Activated CD8-positive, alpha-beta memory T cell treated with anti-CD3 and anti-CD28 coated beads, Interleukin-2, amount 50 U/mL, for 24 hours (primary cell): ENCODE measurements around the gene SRD5A2.

Source experiments
- DNase-seq: peaks from one replicate; pipeline ENCODE4 v3.0.0-alpha.2; 2020; ENCODE audit errors: extremely low read depth

The SRD5A2 gene, protein sequence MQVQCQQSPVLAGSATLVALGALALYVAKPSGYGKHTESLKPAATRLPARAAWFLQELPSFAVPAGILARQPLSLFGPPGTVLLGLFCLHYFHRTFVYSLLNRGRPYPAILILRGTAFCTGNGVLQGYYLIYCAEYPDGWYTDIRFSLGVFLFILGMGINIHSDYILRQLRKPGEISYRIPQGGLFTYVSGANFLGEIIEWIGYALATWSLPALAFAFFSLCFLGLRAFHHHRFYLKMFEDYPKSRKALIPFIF

DNA sequence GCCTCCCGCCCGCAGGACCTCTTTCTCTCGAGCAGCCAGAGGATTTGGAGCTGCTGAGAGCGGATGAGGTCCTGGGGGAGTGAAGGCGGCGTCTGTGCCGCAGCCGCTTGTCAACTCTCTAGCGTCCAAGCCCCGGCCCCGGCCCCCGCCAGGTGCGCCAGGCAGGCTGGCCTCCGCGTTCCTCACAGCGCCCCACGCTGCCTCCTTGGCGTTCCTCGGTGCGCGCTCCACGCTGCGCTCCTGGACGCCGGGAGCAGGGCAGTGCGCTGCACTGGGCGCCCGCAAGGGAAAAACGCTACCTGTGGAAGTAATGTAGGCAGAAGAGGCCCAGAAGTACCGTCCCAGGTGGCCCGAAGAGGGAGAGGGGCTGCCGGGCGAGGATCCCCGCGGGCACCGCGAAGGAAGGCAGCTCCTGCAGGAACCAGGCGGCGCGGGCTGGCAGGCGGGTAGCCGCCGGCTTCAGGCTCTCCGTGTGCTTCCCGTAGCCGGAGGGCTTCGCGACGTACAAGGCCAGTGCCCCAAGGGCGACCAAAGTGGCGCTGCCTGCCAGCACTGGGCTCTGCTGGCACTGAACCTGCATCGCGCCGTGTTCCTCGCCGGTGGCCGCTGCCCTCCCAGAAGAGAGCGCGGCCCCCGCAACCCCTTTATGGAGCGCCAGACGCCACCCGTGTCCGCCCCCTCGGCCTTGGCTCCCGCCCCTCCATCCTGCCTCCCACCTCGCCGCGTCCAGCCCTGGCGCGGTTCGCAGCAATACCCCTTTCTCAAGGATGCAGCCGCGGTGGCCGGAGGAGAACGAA is at the start of gene SRD5A2:
Gene SRD5A2, minus strand, starts transcription at position 618 of the 797 bp plus-strand sequence. Its CDS starts 38 bp downstream, at position 580.
- DNase-seq, result no peak

DNA sequence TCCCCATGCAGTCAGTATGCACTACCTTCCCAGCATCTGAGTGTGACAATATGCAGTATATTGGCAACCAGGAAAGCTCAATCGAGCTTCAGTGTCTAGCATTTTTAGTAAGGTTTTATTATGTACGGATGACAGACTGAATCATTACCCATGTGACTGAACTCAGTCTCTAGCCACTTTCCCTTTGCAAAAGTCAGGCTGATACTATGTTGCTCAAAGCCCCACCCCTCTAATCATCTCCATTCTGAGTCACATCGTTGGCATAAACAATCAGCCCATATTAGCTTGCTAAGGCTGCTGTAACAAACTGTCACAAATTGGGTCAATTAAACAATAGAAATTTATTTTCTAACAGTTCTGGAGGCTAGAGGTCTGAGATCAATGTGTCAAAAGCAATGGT is 25.8 kb upstream of the SRD5A2 start:
- no peak for DNase-seq

DNA sequence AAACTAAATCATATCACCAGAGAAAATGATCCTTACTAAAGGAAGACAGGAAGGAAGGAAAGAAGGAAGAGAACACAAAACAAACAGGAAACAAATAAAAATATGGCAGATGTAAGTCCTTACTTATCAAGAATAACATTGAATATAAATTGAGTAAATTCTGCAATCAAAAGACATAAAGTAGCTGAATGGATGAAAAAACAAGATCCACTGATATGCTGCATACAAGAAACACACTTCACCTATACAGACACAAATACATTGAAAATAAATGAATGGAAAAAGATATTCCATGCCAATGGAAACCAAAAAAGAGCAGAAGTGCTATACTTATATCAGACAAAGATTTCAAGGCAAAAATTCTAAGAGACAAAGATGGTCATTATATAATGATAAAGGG is 18.0 kb upstream of the SRD5A2 start:
- no peak for DNase-seq

DNA sequence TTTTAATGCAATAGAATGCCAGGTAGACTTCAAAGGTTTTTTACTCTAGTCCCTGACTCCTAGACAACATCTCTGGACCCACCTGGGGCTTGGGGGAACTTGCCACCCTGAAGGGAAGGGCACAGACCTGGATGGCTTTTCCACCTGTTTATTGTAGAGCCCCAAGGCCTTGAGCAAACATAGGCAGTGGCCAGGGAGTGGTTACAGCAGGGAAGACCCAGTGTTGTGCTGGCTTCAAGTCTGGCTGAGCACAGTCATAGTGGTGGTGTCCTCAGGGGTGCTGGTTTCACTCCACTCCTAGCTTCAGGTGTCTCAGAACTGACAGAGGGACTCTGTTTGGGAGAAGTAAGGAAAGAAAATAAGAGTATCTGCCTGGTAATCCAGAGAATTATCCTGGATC is 5.5 kb upstream of the SRD5A2 start:
- no peak for DNase-seq

DNA sequence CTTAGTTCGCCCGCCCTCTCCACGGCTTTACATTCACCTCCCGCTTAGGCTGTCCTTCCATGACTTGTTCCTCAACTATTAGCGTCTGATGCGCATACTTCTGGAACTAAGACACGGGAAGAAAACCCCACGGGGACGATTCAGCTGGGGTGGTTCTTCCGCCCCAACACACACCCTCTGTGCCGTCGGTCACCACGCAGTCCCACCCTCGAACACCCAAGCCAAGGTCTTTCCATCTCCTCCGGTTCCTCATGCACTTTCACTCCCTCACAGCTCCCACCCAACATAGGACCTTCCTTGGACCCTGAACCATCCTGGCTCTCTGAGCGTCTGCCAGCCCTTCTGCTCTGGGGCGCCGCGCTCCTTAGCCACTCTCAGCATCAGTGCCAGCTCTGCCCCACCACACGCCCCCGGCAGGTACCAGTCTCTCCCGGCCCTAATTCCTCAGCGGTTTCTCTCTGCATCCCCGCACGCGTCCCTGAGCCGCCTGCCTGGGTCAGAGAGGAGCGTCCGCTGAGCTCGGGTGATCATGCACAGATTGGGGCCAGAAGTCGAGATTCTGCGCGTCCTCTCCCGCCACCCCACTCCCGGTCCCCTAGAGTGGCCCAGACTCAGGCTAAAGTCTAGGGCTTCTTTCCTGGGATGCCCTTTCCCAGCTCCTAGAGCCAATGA is 522 bp upstream of the SRD5A2 start:
- DNase-seq, result no peak

DNA sequence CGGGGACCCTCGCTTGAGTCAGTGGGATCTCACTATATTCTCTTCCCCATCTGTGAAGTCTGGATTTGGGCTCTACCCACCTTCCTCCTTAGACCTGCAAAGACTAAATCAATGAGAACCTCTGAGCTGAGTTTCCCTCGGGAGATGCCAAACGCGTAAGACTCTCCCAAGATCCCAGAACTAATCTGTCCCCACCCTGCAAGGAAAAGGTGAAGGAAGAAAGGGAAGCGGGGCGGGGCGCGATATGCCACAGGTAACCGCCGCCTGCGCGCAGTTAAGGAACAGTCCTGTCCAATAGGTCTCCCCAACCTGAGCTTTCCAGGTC is 780 bp downstream of the SRD5A2 start:
- DNase-seq, result no peak

DNA sequence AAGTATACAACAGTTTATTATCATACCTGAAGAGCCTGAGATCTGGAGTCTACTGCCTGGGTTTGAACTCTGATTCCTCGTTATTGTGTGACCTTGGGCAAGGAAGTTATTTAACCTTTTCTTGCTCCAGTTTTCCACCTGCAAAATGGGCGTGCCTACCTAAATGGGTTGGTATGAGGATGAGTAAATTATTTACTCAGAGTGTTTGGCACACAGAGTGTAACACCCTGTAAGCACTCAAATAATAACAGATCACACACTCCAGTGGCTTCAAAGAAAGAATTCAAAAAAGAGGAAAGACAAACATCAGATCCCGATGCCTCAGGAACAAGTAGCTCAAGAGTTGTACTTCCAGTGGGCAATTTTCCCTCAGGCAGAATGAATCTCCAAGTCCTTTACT is 2.4 kb downstream of the SRD5A2 start:
- DNase-seq, result no peak

DNA sequence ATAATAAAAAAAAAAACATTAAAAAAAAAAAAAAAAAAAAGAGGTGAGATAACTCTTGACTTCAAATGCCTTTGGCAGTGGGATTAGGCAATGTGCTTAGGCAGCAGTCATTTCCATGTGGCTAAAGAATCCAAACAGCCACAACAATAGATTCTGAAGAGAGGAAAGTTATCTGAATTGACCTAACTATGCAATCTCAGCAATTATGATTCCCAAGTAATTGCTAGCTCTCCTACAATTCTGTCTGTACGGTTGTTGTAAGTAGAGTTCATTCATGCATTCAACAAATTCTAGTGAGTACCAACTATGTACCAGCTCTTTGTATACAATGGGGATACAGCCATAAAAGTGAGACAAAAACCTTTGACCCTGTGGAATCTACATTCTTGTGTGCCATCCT is 3.6 kb downstream of the SRD5A2 start:
- DNase-seq, result no peak

DNA sequence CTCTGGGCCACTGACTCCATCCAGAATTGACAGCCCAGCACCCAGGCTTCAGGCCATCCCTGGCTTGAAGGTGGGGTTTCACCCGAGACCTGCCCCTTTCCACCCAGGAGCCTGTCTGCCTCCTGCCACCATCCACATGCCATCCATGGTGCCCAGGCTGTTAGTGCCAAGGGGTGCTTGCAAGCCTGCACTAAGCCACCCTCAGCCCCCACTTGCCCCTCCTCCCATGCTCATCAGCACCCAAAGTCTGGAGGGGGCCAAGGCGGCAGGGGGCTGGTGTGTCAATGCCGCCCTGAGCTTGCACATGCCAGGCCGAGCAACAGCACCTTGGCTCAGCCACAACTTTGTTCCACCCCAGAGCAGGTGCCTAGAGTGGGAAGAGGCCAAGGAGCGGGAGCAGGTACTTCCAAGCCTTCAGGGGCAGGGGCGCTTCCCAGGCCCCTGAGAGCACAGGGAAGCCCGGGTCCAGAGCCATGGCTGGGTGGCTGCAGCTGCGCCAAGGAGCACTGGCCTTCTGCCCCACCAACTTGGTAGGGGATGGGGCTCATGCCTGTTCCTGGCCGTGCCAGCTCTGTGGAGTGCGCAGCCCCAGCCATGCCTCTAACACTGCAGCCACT is 12.0 kb downstream of the SRD5A2 start:
- no peak for DNase-seq

DNA sequence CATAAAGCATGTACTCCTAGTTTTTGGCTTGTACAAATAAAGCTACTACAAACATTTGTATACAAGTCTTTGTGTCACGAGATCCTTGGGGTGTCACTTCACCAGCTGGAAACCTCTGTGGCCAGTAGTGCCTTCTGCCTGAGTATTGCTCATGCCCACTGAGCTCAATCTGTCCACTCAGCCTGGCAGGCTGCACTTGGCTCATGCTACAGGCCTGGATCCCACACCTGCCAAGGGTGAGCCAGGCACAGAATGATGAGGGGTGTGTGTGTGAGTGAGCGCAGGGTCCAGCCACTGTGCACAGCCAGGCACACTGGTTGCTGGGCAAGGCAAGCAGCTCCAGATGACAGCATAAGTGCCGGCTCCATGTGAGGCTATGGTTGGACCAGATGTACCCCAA is 13.1 kb downstream of the SRD5A2 start:
- DNase-seq, result no peak

DNA sequence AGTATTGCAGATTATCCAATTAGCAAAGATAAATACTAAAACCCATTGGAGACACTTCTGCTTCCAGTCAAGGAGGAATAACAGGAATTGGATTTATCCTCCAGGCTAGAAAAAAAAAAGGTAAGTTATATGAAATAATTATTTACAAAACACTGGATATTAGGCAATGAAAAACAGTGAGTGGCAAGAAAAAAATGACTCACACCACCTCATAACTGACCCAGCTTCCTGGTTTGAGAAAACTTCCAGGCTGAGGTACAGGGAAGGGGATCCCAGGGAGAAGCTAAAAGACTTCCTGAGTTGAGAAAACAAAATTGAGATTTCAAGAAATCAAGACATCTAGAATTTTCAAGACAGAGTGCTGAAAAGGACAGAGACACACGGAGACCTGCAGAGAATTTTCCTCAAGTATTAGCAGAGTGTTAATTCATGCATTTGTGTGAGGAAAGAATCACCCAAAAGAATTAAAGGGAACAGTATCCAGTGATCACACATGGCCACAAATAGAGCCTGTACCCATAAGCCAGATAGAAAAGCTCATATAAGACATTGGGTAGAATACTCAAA is 17.4 kb downstream of the SRD5A2 start:
- no peak for DNase-seq

DNA sequence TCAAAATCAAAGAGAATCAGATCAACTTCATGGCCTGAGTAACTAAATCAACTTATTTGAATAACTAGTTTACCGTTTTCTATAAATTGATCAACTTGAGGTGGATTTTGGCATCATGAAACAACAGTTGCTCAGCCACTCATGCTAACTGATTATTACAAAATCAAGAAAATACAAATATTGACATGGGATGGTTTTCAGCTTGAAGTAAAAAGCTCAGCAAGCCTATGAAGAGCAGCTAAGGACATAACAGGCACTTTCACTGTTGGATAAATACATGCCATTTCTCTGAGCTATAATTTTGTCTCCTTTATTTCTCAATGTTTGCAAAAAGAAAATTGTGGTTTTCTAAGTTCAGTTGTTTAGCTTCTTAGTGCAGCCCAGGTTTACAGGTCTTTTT is 18.9 kb downstream of the SRD5A2 start:
- DNase-seq, result no peak

DNA sequence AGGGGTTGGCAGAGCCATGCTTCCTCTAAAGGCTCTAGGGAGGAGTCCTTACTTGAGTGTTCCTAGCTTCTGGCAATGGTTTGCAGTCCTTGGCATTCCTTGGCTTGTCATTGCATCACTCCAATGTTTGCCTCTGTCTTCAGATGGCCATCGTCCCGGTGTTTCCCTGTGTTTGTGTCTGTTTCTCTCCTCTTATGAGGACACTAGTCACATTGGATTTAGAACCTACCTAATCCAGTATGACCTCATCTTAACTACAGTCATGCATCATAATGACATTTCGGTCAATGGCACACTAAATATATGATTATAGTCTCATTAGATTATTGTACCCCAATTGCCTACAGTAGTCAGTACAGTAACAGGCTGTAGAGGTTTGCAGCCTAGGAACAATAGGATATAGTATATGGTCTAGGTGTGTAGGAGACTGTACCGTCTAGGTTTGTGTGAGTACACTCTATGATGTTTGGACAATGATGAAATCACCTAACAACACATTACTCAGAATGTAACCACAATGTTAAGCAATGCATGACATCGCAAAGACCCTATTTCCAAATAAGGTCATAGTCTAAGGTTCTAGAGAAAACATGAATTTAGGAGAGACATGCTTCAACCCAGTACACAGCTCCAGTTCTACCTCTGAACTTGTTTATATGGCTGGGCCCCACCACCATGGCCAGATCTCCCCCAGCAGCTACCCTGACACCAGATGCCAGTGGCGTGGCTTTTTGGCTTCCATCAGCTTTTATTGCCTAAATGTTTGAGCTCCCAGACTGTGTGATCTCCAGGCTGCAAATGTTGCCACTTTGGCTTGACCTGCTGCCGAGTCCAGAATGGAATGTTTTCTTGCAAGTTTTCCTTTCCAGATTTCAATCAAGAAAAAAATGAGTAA is 22.1 kb downstream of the SRD5A2 start:
- DNase-seq, result no peak

DNA sequence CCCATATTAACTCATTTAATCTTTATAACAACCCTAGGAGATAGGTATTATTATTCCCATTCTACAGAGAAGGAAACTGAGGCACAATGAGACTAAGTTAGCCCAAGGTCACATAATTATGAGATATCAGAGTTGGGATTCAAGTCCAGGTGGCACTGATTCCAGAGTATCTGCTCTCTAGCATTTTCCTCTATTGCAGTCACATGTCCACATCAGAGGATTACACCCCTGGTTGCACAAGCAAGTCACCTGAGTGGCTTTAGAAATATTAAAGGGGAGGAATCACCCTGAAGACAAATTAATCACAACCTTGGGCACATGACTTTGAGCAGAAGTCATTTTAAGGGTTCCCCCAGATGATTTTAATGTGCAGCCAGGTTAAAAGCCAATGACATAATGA is 23.8 kb downstream of the SRD5A2 start:
- DNase-seq, result no peak

DNA sequence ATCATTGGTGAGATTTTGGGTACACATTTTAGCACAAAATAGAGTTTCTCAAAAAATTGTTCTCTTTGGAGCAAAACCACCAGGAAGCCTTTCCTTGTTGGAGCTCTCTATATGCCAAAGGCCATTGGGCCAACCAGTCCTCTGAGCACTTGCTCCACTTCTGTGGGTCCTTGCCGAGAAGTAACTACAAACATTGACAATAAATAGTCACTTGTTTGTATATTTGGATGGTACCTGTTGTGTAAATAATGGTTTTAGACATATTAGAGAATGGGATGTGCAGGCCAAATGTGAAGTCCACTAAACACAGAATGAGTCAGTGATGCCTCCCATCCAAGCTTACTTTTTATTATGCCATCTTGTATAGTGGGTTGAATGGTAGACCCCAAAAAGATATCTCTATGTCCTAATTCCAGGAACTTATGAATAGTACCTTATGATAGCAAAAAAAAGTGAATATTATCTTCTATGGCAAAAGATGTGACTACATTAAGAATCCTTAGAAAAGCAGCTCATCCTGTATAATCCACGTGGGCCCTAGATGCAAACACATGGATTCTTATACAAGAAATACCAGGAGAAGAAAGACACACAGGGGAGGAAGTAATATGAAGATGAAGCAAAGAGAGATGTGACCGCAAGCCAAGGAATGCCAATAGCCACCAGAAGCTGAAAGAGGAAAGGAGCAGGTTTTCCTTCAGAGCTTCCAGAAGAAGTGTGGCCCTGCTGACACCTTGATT is 24.6 kb downstream of the SRD5A2 start:
- no peak for DNase-seq

DNA sequence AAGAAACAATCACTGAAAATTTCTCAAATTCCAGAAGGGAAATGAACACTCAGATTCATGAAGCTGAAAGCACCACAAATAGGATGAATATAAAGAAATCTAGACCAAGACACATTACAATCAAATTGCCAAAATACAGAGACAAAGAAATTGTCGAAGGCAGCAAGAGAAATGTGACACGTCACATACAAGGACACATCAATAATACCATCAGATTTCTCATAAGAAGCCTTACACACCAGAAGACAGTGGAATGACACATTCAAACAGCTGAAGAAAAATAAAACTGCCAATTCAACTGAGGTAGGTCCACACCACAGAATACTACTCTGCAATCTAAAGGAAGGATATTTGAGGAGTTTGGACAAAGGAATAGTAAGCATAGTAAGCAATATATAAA is 27.4 kb downstream of the SRD5A2 start:
- DNase-seq, result no peak

DNA sequence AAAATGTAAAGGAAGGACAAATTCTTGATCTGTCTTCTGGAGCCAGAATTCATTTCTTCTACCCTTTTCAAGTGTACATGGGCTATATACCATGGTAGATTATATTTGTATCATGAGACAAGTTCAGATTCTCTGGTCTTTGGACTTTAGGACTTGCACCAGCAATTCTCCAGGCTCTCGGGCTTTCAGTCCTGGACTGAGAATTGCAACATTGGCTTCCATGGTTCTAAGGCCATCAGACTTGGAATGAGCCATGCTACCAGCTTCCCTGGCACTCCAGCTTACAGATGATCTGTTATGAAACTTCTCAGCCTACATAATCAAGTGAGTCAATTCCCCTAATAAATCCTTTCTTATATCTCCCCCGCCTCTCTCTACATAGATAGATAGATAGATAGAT is 33.3 kb downstream of the SRD5A2 start:
- DNase-seq, result no peak

DNA sequence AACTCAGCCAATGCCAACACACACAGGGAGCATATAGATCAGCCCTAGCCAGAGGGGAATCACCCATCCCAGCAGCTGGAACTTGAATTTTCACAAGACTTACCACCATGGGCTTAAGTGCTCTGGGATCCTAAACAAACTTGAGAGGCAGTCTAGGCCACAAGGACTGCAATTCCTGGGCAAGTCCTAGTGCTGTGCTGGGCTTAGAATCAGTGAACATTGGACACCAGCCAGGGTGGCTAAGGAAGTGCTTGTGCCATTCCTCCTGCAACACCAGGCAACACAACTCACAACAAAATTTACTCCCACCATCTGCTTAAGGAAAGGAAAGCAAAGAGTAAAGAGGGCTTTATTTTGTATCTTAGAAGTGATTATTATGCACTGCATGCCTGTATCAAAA is 38.9 kb downstream of the SRD5A2 start:
- DNase-seq, result no peak

DNA sequence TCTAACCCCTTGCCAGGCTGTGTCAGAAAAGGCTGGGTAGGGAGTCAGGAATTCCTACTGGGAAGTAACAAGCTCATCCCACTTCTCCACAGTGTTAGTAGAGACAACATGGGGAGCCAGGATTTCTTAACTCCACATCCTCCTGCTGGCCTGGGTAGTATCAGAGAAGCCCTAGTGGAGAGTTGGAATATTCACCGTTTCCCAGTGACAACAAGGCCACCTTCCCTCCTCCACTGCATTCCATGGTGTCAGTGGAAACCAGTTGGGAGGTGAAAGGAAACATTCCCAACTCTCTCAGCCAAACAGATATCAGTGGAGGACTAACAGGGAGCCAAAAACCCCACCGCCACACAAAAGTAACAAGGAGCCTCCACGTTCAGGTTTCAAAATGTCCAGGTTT is 41.2 kb downstream of the SRD5A2 start:
- DNase-seq, result no peak

DNA sequence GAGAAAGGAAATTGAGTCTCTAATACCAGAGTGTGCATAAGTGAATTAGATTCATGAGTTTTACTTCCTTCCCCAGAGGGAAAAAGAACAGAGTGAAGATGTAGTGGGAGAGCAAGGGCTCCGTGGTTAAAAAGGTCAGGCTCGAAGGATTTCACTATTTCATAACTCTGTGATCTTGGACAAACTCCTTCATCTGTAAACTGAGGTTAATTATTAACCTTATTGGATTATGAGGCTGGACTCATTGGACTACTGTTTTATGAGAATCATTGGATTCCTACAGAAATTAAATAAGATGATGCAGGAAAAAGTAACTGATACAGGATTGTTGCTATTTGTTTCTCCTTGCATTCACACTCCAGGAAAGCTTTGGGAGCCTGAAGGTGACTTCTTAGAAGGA is 45.0 kb downstream of the SRD5A2 start:
- no peak for DNase-seq

DNA sequence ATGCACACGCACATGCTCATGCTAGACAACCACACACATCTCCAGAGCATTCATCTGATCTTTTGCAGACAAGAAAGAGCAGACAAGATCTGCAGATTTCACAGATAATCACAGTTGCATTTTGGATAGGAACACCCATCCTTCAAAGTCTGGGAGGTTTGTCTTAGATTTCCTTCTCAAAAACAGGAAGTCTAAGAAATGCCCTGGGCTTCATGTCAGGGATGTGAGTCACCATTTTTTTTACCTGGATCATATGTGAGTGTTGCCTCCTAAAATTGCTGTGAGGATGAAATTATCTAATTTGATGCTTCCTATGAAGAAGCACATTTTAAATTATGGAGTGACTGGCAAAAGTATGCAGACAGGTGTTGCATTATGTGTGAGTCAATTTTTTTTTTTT is 46.1 kb downstream of the SRD5A2 start:
- DNase-seq, result no peak
